Brain pericyte (primary cell): Measurements from ENCODE around the gene YWHAG.
A peak's percentile ranks its signal among the peaks of the same experiment; 100 is the strongest.
"Not testable (repeated sequence)": the region's sequence is repeated elsewhere in the genome, so short reads cannot be mapped to it uniquely, and the experiment has no call there.

Source experiments
- DNase-seq: peaks from one replicate; pipeline ENCODE4 v3.0.0-alpha.2; 2012; ENCODE audit warnings: low read depth, low spot score

YWHAG gene

GRCh38 chr7:76296743-76297740 lies 61.7 kb downstream of the YWHAG start:
- DNase-seq: no peak

- DNase-seq: peak; percentile 71
Observed at GRCh38 chr7:76294344-76295024, 64.3 kb downstream of the YWHAG start.

GRCh38 chr7:76293407-76293901 lies 65.3 kb downstream of the YWHAG start:
- DNase-seq: no peak

- not testable (repeated sequence) for DNase-seq
Observed at GRCh38 chr7:76292911-76293310, 65.9 kb downstream of the YWHAG start.

- DNase-seq: no peak
Observed at GRCh38 chr7:76292213-76292573, 66.6 kb downstream of the YWHAG start.

GRCh38 chr7:76291351-76292212 lies 67.2 kb downstream of the YWHAG start:
- DNase-seq: peak; percentile 87

- DNase-seq: not testable (repeated sequence)
Observed at GRCh38 chr7:76290847-76291350, 67.9 kb downstream of the YWHAG start.

GRCh38 chr7:76286842-76287403 lies 71.9 kb downstream of the YWHAG start:
- no peak for DNase-seq

- DNase-seq: no peak
Observed at GRCh38 chr7:76285604-76286374, 73.0 kb downstream of the YWHAG start.

GRCh38 chr7:76283254-76284159 lies 75.3 kb downstream of the YWHAG start:
- DNase-seq: no peak

GRCh38 chr7:76282344-76283253 lies 76.2 kb downstream of the YWHAG start:
- DNase-seq: no peak

- no peak for DNase-seq
Observed at GRCh38 chr7:76281706-76282343, 77.0 kb downstream of the YWHAG start.

GRCh38 chr7:76281006-76281705 lies 77.6 kb downstream of the YWHAG start:
- DNase-seq: no peak

GRCh38 chr7:76280408-76280807 lies 78.4 kb downstream of the YWHAG start:
- DNase-seq: no peak

GRCh38 chr7:76278540-76278939 lies 80.3 kb downstream of the YWHAG start:
- no peak for DNase-seq
